Activated T-cell treated with anti-CD3 and anti-CD28 coated beads for 24 hours (primary cell): ENCODE results near the gene ARMC5.
A peak's percentile ranks its signal among the peaks of the same experiment; 100 is the strongest.
"Not testable (repeated sequence)": the region's sequence is repeated elsewhere in the genome, so short reads cannot be mapped to it uniquely, and the experiment has no call there.

Experiments
- DNase-seq: peaks from one replicate; pipeline ENCODE4 v3.0.0-alpha.2; 2020; ENCODE audit warnings: low read depth

The ARMC5 gene

GRCh38 chr16:31430380-31431052, 28.8 kb upstream of the ARMC5 start:
- no peak for DNase-seq

GRCh38 chr16:31435341-31436220, 23.7 kb upstream of the ARMC5 start:
- no peak for DNase-seq

- no peak for DNase-seq
These were observed 22.9 kb upstream of the ARMC5 start for GRCh38 chr16:31436221-31437045.

- no peak for DNase-seq
These were observed 20.9 kb upstream of the ARMC5 start for GRCh38 chr16:31438414-31438813.

GRCh38 chr16:31439023-31439422, 20.3 kb upstream of the ARMC5 start:
- not testable (repeated sequence) for DNase-seq

GRCh38 chr16:31439519-31439918, 19.8 kb upstream of the ARMC5 start:
- DNase-seq: no peak

GRCh38 chr16:31440516-31441184, 18.7 kb upstream of the ARMC5 start:
- no peak for DNase-seq

GRCh38 chr16:31441956-31442355, 17.3 kb upstream of the ARMC5 start:
- DNase-seq: no peak

- DNase-seq: not testable (repeated sequence)
These were observed 13.4 kb upstream of the ARMC5 start for GRCh38 chr16:31445931-31446330.

- DNase-seq: no peak
These were observed 8.1 kb upstream of the ARMC5 start for GRCh38 chr16:31451201-31451600.

- no peak for DNase-seq
These were observed 7.5 kb upstream of the ARMC5 start for GRCh38 chr16:31451681-31452351.

GRCh38 chr16:31452631-31453106, 6.6 kb upstream of the ARMC5 start:
- no peak for DNase-seq

- DNase-seq: no peak
These were observed 5.8 kb upstream of the ARMC5 start for GRCh38 chr16:31453255-31454204.

- no peak for DNase-seq
These were observed 3.5 kb upstream of the ARMC5 start for GRCh38 chr16:31455601-31456314.

GRCh38 chr16:31456988-31457360, 2.3 kb upstream of the ARMC5 start:
- DNase-seq: no peak

GRCh38 chr16:31458073-31458843, 1.0 kb upstream of the ARMC5 start:
- DNase-seq: peak; percentile 30

GRCh38 chr16:31459687-31460581, 633 bp downstream of the ARMC5 start:
- DNase-seq: peak; percentile 100

- no peak for DNase-seq
These were observed 1.3 kb downstream of the ARMC5 start for GRCh38 chr16:31460582-31461002.
